Measurements from ENCODE around the gene OR56B1. TPM values are rescaled to one million over a fixed set of nuclear protein-coding genes. Genes with fewer than 3 reads are reported as not detected.

The OR56B1 gene
- total and polyA plus RNA-seq, 2 of the 8 experiments (the other 6 are each of a cell fraction or from before 2014, with no cell fraction given): 0.20 TPM; not detected in 1

DNA sequence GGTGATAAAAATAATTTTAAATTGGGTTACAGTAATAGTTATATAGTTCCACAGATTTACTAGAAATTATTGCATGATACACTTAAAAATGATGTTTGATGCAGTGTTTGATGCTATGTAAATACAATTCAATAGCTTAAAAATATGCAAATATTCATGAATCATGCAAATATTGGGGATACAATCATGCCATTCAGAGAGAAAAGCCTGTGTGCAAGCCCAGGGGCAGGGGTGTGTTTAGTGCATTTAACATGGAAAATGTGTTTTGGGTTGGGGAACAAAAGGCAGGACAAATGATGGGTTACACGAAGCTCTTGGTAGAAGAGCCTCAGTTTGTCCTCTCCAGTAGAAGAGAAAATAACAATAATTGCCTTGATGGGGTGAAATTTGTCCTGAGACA lies 40.7 kb upstream of the OR56B1 start:
- Histone ChIP-seq H3K4me1 (replicated peaks in 1 of 4; ENCODE audit: control insufficient read depth in 3 of 4, insufficient read depth in 4 of 4, low read length in 3 of 4) (peaks cover 0 to 4% (median 0%) of the 10 kb centered on the region in 4 experiments; a peak in 2 of 7 replicates), H3K27ac (ENCODE audit: low read depth, low read length) (no peak overlapping the region), H3K9ac (replicated peaks in 1 of 4; ENCODE audit: extremely low read depth in 1 of 4, low read depth in 3 of 4, low read length in 3 of 4) (no peak overlapping the region), H3K18ac (ENCODE audit: extremely low read depth, low read length) (no peak overlapping the region), H2BK12ac (ENCODE audit: low read depth, low read length) (no peak overlapping the region), H2BK5ac (ENCODE audit: low read depth, low read length) (no peak overlapping the region), H3K79me1 (ENCODE audit: low read depth, low read length) (no peaks in the 10 kb centered on the region), H3K14ac (ENCODE audit: insufficient read length) (no peak overlapping the region), H4K5ac (ENCODE audit: insufficient read length, low read depth, low read length) (no peak overlapping the region), H3K23me2 (ENCODE audit: low read depth, low read length) (peaks cover 2% of the 10 kb centered on the region; the same call in 1 of the 2 replicates), H3K36me3 (ENCODE audit: control insufficient read depth in 2 of 4, insufficient read depth in 4 of 4, low read length in 3 of 4) (peaks cover 2 to 44% (median 29%) of the 10 kb centered on the region in 4 experiments; a peak in 7 of 8 replicates), H3K4me2 (ENCODE audit: insufficient read depth in 1 of 2, low read depth in 2 of 2, low read length in 2 of 2) (no peak overlapping the region), H3K4ac (replicated peaks; ENCODE audit: insufficient read length, low read depth, low read length) (no peak overlapping the region), H2BK15ac (ENCODE audit: low read length) (no peak overlapping the region), H2BK20ac (ENCODE audit: low read length) (no peak overlapping the region), H3K9me3 (ENCODE audit: insufficient read depth in 2 of 2, low read depth in 1 of 2, low read length in 1 of 2) (no peaks in the 10 kb centered on the region), H2AFZ (ENCODE audit: low read length) (no peak overlapping the region), H2BK120ac (replicated peaks; ENCODE audit: low read depth, low read length) (no peak overlapping the region), H4K91ac (replicated peaks; ENCODE audit: insufficient read length, low read length) (no peak overlapping the region), H3K56ac (replicated peaks; ENCODE audit: insufficient read length, low read depth, low read length) (no peak overlapping the region), H3K79me2 (ENCODE audit: control insufficient read depth in 1 of 2, insufficient read depth in 2 of 2, low read length in 2 of 2) (peaks cover 0 to 44% of the 10 kb centered on the region in 2 experiments; a peak in 2 of 4 replicates), H3K27me3 (replicated peaks in 1 of 4; ENCODE audit: control insufficient read depth in 3 of 4, extremely low read depth in 1 of 4, insufficient read depth in 3 of 4, low read length in 3 of 4) (no peaks in the 10 kb centered on the region), H4K8ac (ENCODE audit: extremely low read depth, insufficient read depth, low read length) (no peak overlapping the region), H3K23ac (ENCODE audit: insufficient read length) (no peak overlapping the region), H4K20me1 (replicated peaks in 1 of 2; ENCODE audit: control insufficient read depth in 1 of 2, insufficient read depth in 2 of 2, low read length in 2 of 2) (peaks cover 0 to 3% of the 10 kb centered on the region in 2 experiments), H3K4me3 (ENCODE audit: extremely low read depth in 1 of 4, insufficient read depth in 2 of 4, low read depth in 3 of 4, low read length in 4 of 4) (no peak overlapping the region), H2AK5ac (ENCODE audit: low read depth, low read length) (no peak overlapping the region)
- no peak for TF ChIP-seq RXRA (IDR thresholded peaks at IDR 0.05; ENCODE audit: insufficient read depth, low read depth, low read length)
- TF ChIP-seq TBP (IDR thresholded peaks at IDR 0.05; ENCODE audit: low read depth, low read length): no peak
- TF ChIP-seq JUN (IDR thresholded peaks at IDR 0.05; ENCODE audit: low read depth, low read length): no peak
- TF ChIP-seq TAF1 (IDR thresholded peaks at IDR 0.05; ENCODE audit: low read depth, low read length): no peak
- TF ChIP-seq ZNF274 (IDR thresholded peaks at IDR 0.05; ENCODE audit: borderline replicate concordance, extremely low read depth, low read length): no peak
- TF ChIP-seq HDAC6 (IDR thresholded peaks at IDR 0.05; ENCODE audit: low read depth, low read length): no peak
- TF ChIP-seq CBX8 (IDR thresholded peaks at IDR 0.05; ENCODE audit: borderline replicate concordance, low read depth, low read length): no peak
- no peak for TF ChIP-seq CTBP2 (IDR thresholded peaks at IDR 0.05; ENCODE audit: borderline replicate concordance, insufficient read depth, insufficient read length, low read length)
- no peak for TF ChIP-seq TAF7 (optimal IDR thresholded peaks at IDR 0.05; ENCODE audit: borderline replicate concordance, low read depth, low read length)
- no peak for TF ChIP-seq BRCA1 (IDR thresholded peaks at IDR 0.05; ENCODE audit: low read depth, low read length)
- no peak for TF ChIP-seq NRF1 (IDR thresholded peaks at IDR 0.05; ENCODE audit: low read depth, low read length)
- no peak for TF ChIP-seq KDM5A (IDR thresholded peaks at IDR 0.05; ENCODE audit: low read length)
- TF ChIP-seq CHD2 (IDR thresholded peaks at IDR 0.05; ENCODE audit: low read length): no peak
- TF ChIP-seq SRF (IDR thresholded peaks at IDR 0.05; ENCODE audit: low read depth, low read length): no peak
- TF ChIP-seq POLR2AphosphoS5 (IDR thresholded peaks at IDR 0.05; ENCODE audit: low read depth, low read length): no peak
- TF ChIP-seq POU5F1 (IDR thresholded peaks at IDR 0.05; ENCODE audit: low read depth, low read length): no peak
- ChIA-PET CTCF (ENCODE audit: partially characterized antibody) (interaction anchor here (0.6 to 1.2 kb wide), 2 partner anchors 11 to 112 kb away, joined by 3 read pairs; partner anchors contain the start of gene TRIM5), POLR2A (ENCODE audit: partially characterized antibody) (no interaction called here)
- FAIRE-seq: no peak
- 93% methylated on average over 1 of the region's 1 CpG; no CpG with 5 or more reads in 1 of the 2 experiments for WGBS, 2 experiments (ENCODE audit: extremely low coverage in 1 of 2, insufficient coverage in 1 of 2, insufficient read length in 1 of 2, insufficient replicate concordance in 2 of 2, low coverage in 1 of 2, low lambda C conversion rate in 2 of 2, missing lambda C conversion rate in 1 of 2)
- no peak for DNase-seq (ENCODE audit: low read depth in 1 of 2, low spot score in 2 of 2)

Data from H1 (cell line).